ENCODE measurements around the gene RHBDD3. TPM values are rescaled to one million over a fixed set of nuclear protein-coding genes. Genes with fewer than 3 reads are reported as not detected.
A peak's percentile ranks its signal among the peaks of the same experiment; 100 is the strongest.

The RHBDD3 gene
- polyA plus RNA-seq, 3 donors: 4.0 to 11.1 (median 4.8) TPM

DNA sequence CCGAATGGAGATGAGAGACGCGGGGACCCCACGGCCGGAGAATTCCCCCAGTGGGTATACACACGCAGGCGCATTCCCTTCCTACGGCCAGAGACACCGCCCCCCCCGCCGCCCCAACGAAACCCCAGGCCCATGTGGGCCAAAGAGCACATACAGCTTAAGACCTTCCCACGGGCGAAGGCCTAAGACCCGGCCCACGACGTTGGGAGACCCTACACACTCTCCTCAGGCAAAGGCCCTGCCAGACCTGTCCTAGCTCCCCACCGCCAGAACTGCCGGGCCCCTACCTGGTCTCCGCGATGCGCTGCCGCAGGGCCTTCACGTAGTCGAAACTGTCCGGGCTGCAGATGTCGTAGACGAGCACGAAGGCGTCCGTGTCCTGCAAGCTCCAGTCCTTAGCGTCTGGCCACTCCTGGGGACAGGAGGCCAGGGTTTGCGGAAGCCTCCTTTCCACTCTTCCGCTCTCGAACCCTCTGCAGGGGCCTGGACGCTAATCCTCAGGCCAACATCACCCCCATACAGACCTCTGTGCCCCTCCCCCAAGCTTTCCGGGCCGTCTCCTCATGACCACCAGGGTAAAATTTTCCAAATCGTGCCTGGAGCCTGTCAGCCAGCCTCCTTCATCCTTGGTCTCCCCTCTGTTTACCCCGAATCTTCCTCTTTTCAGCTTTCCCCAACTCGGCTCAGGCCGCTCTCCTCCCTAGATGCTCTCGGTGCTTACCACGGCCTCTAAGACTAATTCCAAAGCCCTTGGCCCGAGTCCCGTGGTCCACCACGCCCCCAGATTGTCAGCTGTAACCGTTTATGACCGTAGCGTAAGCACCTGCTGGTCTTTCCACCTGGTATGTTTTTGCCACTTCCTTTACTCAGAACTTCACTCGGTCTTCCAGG is 46.0 kb upstream of the RHBDD3 start:
- TF ChIP-seq, protein P1, sequence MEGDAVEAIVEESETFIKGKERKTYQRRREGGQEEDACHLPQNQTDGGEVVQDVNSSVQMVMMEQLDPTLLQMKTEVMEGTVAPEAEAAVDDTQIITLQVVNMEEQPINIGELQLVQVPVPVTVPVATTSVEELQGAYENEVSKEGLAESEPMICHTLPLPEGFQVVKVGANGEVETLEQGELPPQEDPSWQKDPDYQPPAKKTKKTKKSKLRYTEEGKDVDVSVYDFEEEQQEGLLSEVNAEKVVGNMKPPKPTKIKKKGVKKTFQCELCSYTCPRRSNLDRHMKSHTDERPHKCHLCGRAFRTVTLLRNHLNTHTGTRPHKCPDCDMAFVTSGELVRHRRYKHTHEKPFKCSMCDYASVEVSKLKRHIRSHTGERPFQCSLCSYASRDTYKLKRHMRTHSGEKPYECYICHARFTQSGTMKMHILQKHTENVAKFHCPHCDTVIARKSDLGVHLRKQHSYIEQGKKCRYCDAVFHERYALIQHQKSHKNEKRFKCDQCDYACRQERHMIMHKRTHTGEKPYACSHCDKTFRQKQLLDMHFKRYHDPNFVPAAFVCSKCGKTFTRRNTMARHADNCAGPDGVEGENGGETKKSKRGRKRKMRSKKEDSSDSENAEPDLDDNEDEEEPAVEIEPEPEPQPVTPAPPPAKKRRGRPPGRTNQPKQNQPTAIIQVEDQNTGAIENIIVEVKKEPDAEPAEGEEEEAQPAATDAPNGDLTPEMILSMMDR (IDR thresholded peaks at IDR 0.05): no peak
- H4K20me1 ChIP-seq (ENCODE audit: insufficient read depth, low read length): no peaks in the 10 kb centered on the region
- H3K9me3 ChIP-seq (replicated peaks in 1 of 2; ENCODE audit: control insufficient read depth in 1 of 2, insufficient read depth in 1 of 2, low read length in 2 of 2): peaks cover 4 to 18% of the 10 kb centered on the region in 2 donors
- H3K27ac ChIP-seq (ENCODE audit: low read depth in 1 of 2, low read length in 2 of 2): no peak overlapping the region
- no peaks in the 10 kb centered on the region for H3K79me2 ChIP-seq (ENCODE audit: insufficient read depth, low read length)
- peaks cover 31 to 49% of the 10 kb centered on the region in 2 donors for H3K27me3 ChIP-seq (ENCODE audit: control insufficient read depth in 2 of 2, insufficient read depth in 2 of 2, low read length in 2 of 2)
- H3K9ac ChIP-seq (ENCODE audit: insufficient read depth, low read length, poor library complexity, severe bottlenecking): no peak overlapping the region
- no peaks in the 10 kb centered on the region for H3K36me3 ChIP-seq (replicated peaks in 1 of 2; ENCODE audit: control insufficient read depth in 1 of 2, insufficient read depth in 2 of 2, low read length in 2 of 2)
- H3K4me2 ChIP-seq (replicated peaks; ENCODE audit: extremely low read depth, low read length, poor library complexity, severe bottlenecking): peak overlapping the region; percentile 67
- Mint-ChIP-seq H3K36me3 (peaks cover 18 to 19% of the 10 kb centered on the region in 2 donors), H3K27ac (peak overlapping the region in 4 of 7 donors; percentile 13 to 72 (median 24)), H3K4me1 (peaks cover 48% of the 10 kb centered on the region), H3K27me3 (ENCODE audit: low read depth in 3 of 3) (peaks cover 43 to 64% (median 58%) of the 10 kb centered on the region in 3 donors), H3K4me3 (peak overlapping the region; percentile 9 to 84), H3K9me3 (peaks cover 4 to 36% (median 24%) of the 10 kb centered on the region in 7 donors)
- DNase-seq: no peak
- no peak overlapping the region for H2AFZ ChIP-seq (ENCODE audit: insufficient read depth, low read depth, low read length, poor library complexity, severe bottlenecking)
- H3K4me3 ChIP-seq (replicated peaks in 1 of 3; ENCODE audit: low read depth in 2 of 3, low read length in 3 of 3): peak overlapping the region in 1 of 3 experiments; percentile 44
- intact Hi-C loops (cut with micrococcal nuclease): loop anchor here in 1 of 2 donors (5.0 kb wide), 1 partner anchor 73 kb away; the partner anchor contains the start of gene AP1B1
- WGBS (ENCODE audit: insufficient coverage): 21% methylated on average over 51 of the region's 51 CpGs
- peaks cover 37 to 68% of the 10 kb centered on the region in 2 donors for H3K4me1 ChIP-seq (ENCODE audit: control insufficient read depth in 1 of 2, insufficient read depth in 2 of 2, low read length in 2 of 2)

DNA sequence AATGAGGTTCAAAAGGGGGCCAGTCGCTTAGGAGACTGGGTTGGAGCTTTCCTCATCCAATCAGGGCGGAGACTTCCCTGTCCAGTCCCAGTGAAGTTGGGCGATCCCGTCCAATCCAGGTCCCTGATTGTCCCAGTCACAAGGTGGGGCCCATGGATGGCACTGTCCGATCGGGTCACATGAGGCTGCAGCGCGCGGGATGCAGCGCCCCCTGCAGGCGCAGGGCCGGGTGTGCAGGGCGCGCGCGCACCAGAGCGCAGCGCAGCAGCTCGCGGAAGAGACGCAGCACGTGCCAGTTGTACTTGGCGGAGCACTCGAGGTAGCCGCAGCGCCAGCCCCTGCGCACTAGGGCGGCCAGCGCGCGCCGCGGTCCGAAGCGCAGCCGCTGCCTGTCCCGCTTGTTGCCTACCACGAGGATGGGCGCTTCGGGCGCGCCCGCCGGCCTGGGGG is 45.4 kb upstream of the RHBDD3 start:
- intact Hi-C loops (cut with micrococcal nuclease): loop anchor here in 1 of 2 donors (5.0 kb wide), 1 partner anchor 74 kb away; the partner anchor contains the start of gene AP1B1
- H4K20me1 ChIP-seq (ENCODE audit: insufficient read depth, low read length): no peaks in the 10 kb centered on the region
- peaks cover 43 to 70% (median 61%) of the 10 kb centered on the region in 3 donors for H3K27me3 Mint-ChIP-seq (ENCODE audit: low read depth in 3 of 3)
- peak overlapping the region in 4 of 7 donors; percentile 36 to 68 (median 54) for H3K27ac Mint-ChIP-seq
- no peak overlapping the region for H3K27ac ChIP-seq (ENCODE audit: low read depth in 1 of 2, low read length in 2 of 2)
- peak; percentile 62 to 76 (median 65) for DNase-seq
- peaks cover 31 to 54% of the 10 kb centered on the region in 2 donors for H3K27me3 ChIP-seq (ENCODE audit: control insufficient read depth in 2 of 2, insufficient read depth in 2 of 2, low read length in 2 of 2)
- TF ChIP-seq, protein P1 (IDR thresholded peaks at IDR 0.05): peak; percentile 88
- H3K4me3 Mint-ChIP-seq: peak overlapping the region in 1 of 2 donors; percentile 84
- peaks cover 4 to 36% (median 24%) of the 10 kb centered on the region in 7 donors for H3K9me3 Mint-ChIP-seq
- no peaks in the 10 kb centered on the region for H3K79me2 ChIP-seq (ENCODE audit: insufficient read depth, low read length)
- H3K4me2 ChIP-seq (replicated peaks; ENCODE audit: extremely low read depth, low read length, poor library complexity, severe bottlenecking): no peak overlapping the region
- peaks cover 18 to 19% of the 10 kb centered on the region in 2 donors for H3K36me3 Mint-ChIP-seq
- H3K36me3 ChIP-seq (replicated peaks in 1 of 2; ENCODE audit: control insufficient read depth in 1 of 2, insufficient read depth in 2 of 2, low read length in 2 of 2): no peaks in the 10 kb centered on the region
- peaks cover 39 to 74% of the 10 kb centered on the region in 2 donors for H3K4me1 ChIP-seq (ENCODE audit: control insufficient read depth in 1 of 2, insufficient read depth in 2 of 2, low read length in 2 of 2)
- WGBS (ENCODE audit: insufficient coverage): 18% methylated on average over 44 of the region's 44 CpGs
- no peak overlapping the region for H2AFZ ChIP-seq (ENCODE audit: insufficient read depth, low read depth, low read length, poor library complexity, severe bottlenecking)
- no peak overlapping the region for H3K4me3 ChIP-seq (replicated peaks in 1 of 3; ENCODE audit: low read depth in 2 of 3, low read length in 3 of 3)
- H3K9ac ChIP-seq (ENCODE audit: insufficient read depth, low read length, poor library complexity, severe bottlenecking): no peak overlapping the region
- peaks cover 4 to 18% of the 10 kb centered on the region in 2 donors for H3K9me3 ChIP-seq (replicated peaks in 1 of 2; ENCODE audit: control insufficient read depth in 1 of 2, insufficient read depth in 1 of 2, low read length in 2 of 2)
- H3K4me1 Mint-ChIP-seq: peaks cover 53% of the 10 kb centered on the region

Data from CD14-positive monocyte (primary cell).